ENCODE results near the gene EPHB3. TPM values are rescaled to one million over a fixed set of nuclear protein-coding genes. Genes with fewer than 3 reads are reported as not detected.

Gene EPHB3
- total RNA-seq, 1 donor from 2014 or later = 0.05 TPM

DNA sequence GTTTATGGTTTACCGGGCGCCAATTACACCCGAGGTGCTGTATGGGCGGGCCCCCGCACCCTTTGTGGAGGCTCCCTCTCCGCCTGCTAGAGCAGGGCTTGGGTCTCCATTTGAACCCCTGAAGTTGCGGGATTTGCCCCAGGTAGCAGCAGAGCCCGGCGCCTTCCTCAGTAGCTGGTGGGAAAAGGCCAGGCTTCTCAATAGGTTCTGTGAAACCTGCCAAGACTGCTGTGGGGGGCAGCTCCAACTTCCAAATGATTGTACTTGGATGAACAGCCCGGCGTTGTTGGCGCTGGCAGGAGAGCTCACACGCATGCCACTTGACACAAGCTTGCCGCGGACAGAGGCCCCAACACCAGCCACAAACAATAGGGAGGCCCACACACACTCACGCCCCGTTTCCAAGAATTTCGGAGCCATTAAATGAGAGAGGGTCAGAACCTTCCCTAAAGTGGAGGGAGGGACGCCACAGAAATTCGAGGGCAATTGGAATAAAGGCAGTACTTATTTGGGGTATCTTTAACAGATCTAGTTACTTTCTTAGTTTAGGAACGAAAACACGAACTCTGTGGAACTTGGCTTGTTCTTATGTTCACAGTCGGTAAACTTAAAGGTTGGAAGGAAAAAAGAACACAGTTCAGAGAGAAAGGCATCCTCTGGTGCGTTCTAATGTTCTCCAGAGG is 1.4 kb downstream of the EPHB3 start:
- intact Hi-C loops (cut with micrococcal nuclease) = no loop called here

DNA sequence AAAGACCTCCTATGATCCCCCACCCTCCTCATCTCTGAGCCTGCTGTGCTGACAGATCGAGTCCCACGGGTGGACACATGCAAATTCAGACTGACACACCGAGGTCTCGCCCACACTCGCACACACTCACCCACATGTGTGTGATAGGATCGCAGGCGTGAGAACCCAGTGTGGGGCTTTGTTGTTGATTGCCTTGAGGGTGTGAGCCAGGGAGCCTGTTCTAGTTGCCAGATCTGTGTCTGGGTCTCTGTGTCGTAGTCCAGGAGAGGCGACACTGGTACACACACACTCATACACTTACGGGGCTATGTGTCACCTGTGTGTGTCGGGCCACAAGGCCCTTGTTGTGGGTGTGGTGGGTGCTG is 2.0 kb downstream of the EPHB3 start:
- intact Hi-C loops (cut with micrococcal nuclease) = no loop called here

DNA sequence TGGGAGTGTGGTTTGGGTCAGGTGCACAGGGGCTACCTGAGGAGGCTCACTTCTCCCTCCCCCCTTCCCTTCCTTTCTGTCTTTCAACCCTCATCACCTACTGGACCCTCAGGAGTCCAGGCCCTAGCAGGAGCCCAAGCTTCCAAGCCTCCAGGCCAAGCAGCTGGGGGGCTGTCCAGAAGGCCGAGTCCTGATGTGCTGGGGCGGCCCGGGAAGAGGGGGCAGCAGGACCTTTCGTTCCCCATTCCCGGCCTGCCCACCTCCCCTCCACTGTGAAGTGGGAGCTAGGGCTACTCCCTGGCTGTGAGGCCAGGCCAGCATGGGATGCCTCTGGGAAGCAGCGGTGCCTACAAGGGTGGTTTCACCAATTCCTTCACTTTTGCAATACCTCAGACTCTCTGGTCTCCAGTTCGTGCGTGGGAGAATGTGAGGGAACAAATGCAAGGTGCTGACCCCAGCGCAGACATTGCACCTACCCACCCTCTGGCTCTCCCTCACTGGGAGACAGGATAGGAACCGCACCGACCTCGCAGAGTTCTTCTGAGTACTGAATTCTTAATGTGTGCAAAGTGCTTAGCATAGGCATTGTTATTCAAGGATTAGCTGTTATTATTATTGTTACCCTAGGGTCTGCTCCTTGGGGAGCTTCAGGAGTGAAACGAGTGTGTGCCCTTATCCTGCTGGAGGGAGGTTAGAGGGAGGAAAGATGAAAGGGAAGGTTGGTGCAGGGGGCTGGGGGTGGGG is 2.5 kb downstream of the EPHB3 start:
- intact Hi-C loops (cut with micrococcal nuclease) = no loop called here

DNA sequence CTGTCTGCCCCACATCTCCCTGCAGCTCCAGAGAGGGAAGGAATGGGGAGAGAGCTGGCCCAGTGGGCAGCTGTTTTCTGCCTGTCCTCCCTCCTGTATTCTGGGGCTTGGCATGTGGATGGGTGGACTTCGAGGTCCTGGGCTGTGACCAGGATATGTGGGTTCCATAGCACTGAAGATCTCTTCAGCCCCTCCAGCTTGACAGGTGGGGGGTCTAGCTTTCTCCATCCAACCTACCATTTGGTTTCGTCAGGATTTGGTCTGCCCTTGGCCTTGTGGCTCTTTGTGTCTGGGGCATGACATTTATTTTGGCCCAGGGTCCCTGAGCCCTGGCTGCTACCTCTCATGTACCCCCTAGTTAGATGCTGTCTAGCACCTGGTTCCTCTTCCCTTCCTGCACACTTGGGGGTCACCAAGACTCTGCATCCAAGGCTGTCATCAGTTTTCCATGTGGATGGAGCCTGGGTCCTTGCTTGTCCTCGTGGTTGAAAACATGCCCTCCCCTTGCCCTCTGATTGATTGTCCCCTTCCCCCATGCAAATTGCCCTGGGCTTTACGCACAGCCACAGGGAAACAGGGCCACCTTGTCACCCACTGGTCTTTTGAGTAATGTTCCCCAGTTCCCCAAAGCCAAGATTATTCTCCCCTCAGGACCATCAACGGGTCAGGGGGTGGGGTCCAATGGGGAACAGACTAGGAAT is 3.2 kb downstream of the EPHB3 start:
- intact Hi-C loops (cut with micrococcal nuclease) = no loop called here

DNA sequence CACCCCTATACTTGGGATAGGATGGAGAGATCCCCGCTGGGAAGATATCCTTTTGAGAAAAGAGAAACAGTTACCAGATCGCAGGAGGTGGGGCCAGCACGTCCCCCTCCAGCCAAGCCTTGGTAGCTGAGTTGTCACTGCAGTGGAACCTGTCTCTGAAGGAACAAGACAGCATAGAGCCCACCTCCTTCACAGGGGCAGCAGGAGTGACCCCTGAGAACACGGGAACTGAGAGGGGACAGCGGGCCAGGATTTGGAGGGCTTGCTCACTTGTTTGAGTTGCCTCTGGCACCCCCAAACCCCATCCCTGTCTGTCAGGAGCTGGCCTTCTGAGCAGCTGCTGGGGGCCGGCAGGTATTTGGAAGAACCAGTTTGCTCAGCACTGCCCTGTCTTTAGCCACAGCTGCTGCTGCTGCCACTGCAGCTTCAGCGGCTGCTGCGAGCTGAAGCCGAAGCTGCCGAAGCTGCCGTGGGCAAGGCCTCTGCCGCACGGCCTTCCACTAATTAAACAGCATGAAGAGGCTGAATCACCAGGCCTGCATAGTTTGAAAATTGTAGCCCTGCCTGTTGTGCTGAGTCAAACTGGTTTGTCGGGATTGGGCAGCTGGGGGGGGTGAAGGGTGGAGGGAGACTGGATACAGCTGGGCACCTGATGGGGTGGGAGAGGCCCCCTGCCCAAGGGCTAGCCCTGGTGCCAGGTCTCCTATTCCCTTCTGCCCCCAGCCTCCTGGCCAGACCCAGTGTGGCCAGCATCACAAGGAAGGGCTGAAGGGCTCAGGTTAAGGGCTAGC is 4.0 kb downstream of the EPHB3 start:
- intact Hi-C loops (cut with micrococcal nuclease) = no loop called here

DNA sequence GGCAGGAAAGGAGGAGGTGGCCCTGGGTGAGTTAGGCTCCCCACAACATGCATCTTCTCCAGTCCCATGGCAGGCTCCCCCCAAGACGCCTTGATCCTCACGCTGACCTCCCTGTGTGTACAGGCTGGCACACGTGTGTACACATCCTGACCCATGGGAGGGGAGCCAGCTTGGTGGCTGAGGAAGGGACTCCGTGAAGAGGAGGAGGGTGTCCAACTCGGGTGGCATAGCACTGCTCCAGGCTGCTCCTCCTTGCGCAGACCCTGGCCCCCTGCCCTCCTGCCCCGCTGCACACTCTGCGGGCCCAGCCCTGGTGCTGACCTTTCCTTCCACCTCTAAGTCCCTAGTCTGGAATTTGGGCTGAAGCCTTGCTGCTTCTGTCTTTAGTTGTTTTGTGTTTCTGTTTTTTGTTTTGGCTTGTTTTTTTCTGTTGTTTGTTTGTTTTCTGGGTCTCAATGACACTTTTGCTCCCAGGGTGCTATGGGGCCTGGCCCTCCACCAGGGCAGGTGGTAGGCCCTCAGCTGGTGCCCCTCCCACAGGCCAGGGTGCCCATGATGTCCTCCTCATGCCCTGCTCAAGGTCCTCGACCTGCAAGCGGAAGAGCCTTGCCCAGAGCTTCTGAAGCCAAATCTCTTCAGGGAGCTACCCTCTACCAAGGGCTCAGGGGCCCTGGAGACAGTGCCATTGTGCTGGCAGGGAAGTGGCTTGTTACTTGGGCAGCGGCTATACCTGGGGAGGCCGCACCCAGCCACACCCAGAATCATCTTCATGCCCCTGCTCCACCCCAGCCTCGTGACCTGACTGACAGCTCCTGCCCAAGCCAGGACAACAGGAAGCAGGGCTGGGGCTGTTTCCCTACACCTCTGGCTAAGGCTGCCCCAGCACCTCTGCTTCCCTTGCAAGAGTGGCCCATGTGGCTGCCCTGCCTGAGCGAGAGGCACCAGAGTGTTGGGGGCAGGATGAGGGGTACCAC is 5.1 kb downstream of the EPHB3 start:
- intact Hi-C loops (cut with micrococcal nuclease) = no loop called here

DNA sequence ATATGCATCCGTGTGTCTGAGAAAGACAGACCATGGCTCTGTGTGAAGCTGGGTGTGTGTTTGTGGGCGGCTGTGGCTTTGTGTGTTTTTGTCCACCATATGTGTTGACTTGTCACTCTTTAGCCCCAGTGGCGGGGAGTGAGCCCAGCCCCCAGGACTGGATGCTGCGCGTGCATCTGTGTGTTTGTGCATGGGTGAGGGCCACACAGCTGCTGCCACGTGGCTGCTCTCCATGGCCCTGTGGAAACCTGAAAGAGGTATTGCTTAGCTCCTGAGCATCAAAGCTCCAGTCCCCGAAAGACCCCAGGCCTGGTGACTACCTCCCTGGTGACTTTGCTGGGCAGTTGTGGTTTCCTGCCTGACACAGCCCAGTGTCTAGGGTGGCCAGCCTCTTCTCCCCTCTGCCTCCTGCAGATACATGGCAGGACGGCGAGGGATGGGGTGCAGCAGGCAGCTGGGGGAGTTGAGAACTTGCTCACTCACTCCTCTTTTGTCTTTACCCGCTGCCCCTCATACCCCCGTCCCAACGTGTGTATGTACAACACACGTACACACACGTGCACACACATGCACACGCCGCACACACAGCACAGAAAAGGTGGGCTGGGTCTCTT is 6.5 kb downstream of the EPHB3 start:
- intact Hi-C loops (cut with micrococcal nuclease) = no loop called here

DNA sequence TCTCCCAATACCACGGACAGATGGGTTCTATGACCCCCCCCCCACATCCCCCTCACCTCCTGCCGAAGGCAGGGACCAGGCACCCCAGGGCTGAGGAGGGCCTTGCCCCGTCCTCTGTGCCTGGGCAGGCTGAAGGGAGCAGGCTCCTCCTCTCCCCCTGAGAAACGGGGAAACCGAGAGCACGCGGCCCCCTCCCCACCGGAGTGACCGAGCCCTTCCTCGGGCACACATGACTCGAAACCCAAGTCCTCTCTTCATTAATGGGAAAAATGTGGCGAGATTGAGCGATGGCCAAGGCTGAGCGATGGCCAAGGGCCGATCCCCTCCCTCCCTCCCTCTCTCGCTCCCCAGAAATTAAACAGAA is 7.0 kb downstream of the EPHB3 start:
- intact Hi-C loops (cut with micrococcal nuclease) = no loop called here

DNA sequence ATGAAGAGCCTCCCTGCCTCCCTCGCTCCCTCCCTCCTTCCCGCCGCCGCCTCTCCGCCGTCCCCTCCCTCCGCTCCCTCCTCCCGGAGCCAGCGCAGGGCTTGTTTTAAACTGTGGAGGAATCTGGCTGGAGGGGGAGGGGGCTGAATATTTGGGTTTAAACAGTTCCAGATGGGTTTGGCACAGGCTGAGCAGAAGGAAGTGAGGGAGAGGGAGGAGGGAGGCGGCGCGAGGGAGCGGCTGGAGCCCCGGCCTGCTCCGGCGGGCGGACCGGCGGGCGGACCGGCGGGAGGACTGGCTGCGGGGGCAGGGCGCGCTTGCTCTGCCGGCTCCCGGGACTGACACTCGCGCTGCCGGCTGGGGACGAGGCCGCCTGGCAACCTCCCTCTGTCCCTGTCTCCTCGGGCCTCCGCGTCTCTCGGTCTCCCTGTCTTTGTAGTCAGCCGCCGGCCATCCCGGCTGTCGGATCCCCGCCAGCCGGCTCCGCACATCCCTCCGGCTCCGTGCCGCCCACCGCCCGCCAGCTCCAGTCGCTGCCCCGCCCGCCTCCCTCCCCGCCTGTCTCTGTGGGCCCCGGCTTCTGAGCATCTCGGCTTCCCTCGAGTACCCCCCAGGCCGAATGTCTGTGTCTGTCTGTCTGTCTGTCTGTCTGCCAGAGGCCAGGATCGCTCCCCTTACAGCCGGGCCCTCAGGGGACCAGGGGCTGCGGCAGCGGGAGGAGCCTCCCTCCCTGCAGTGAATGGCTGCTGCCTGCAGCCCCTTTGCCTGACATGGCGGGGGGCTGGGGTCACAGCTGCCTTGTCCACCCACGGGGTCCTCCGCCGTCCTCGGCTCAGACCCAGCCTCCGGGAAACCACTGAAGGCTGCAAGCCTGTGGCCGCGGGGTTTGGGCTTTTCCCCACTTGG is 7.6 kb downstream of the EPHB3 start:
- intact Hi-C loops (cut with micrococcal nuclease) = no loop called here

DNA sequence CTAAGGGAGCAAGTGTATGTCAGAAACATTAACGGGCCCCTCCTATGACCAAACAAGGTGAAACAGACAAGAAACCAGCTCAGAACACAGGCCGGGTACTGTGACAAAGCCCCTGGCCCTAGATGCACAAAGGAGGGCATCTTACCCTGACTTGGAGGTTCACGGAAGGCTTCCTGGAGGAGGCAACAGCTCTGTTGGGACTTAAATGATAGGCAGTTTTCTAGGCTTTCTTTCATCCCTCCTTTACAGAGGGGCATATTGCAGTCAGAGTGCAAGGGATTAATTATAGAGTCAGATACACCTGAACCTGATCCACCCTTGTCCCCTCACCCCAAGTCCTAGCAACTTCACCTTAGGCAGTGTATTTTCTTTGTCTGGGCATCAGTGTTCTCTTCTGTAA is 8.4 kb downstream of the EPHB3 start:
- intact Hi-C loops (cut with micrococcal nuclease) = no loop called here

DNA sequence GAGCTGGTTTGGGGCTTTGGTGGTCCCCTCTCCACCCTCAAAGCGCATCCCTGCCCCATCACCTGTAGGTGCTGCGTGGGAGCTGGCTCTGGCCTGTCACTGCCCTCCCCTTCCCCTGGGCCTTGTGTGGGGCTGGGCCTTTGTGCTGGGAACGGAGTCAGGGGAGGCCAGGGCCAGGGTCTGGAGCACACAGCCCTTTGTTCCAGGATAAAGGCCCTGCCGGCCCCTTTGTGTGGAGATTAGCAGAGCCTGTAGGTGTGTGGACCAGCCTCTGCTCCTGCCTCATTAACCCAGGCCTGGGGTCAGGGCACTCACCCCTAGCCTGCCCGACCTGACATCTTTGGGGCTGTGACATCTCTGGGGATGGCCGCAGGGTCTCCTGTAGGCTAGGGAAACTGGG is 8.9 kb downstream of the EPHB3 start:
- intact Hi-C loops (cut with micrococcal nuclease) = no loop called here

DNA sequence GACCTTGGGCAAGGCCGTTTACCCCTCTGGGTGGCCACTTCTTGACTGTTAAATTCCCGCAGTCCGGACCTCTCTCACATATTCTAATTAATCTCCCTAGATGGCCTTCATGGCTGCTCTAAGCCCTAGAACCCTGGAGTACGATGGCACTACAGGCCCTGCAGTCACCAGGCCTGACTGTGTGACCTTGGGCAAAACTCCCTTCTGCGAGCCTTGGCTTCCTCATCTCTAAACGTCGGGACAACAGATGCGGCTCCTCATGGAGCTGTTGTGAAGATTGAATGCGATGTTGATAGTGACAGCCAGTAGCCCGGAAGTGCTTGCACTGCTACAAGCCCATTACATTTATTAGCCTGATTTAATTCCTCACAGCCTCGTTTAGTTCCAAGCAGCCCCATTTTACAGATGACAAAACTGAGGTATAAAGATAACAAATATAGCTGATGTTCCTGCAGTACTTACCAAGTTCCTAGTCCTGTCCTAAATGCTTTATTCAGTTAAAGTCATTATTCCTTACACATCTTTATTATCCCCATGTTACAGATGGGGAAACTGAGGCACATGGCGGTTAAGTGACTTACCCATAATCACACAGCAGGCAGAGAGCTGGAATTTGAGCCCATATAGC is 10.3 kb downstream of the EPHB3 start:
- intact Hi-C loops (cut with micrococcal nuclease) = no loop called here

DNA sequence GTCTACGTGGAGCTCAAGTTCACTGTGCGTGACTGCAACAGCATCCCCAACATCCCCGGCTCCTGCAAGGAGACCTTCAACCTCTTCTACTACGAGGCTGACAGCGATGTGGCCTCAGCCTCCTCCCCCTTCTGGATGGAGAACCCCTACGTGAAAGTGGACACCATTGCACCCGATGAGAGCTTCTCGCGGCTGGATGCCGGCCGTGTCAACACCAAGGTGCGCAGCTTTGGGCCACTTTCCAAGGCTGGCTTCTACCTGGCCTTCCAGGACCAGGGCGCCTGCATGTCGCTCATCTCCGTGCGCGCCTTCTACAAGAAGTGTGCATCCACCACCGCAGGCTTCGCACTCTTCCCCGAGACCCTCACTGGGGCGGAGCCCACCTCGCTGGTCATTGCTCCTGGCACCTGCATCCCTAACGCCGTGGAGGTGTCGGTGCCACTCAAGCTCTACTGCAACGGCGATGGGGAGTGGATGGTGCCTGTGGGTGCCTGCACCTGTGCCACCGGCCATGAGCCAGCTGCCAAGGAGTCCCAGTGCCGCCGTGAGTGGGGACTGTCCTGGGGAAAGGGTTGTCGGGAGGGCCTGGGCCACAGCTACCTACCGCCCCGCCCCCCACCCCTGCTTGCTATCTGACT is 11.2 kb downstream of the EPHB3 start:
- intact Hi-C loops (cut with micrococcal nuclease) = no loop called here

DNA sequence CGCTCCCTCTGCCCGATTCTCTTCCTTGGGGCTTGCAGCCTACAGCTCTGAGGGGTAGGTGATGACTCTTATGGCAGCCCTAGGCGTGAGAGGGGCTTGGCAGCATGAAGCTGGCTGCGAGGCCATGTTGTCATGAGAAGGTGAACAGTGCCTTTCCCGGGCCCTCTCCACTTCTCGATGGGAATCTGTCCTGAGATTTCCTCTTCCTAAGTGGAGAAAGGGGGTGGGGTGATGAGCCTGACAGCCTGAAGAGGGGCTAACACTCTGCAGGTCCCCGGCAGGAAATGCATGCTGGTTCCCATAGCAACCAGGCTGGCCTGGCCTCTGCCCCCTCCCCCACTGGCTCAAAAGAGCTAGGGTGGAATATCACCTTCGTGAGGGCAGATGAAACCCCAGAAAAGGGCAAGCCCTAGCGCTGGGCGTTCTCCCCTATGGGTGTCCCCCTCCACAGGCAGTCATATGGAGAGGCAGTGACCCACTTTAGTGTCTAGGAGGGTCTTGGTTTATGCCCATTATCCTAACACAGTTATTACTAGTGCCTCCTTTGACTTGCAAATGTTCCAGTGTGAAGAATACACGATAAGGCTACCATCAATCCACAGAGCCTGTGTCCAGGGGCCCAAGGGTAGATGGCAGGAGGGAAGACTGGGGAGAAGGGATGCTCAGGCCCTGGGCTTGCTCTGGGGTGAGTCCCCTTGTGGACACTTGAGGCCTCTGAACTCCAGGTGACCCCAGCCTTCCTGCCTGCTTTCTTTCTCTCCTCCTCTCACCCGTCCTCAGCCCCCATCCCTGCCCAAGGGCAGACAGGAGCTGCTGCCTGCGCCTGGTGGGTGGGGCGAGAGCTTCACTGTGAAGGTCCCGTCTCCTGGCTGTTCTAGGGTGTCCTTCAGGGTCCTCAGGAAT is 13.2 kb downstream of the EPHB3 start:
- intact Hi-C loops (cut with micrococcal nuclease) = no loop called here

DNA sequence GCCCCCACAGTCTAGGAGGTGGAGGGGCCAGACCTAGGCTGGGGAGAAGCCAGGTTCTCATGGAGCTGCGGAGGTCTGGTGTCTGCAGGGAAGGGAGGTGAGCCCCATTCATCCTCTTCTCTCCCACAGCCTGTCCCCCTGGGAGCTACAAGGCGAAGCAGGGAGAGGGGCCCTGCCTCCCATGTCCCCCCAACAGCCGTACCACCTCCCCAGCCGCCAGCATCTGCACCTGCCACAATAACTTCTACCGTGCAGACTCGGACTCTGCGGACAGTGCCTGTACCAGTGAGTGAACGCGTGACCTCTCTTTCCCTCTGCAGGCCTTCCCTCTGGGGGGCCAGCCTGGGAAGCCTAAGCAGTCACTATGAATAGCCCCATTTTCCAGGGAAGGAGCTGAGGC is 14.1 kb downstream of the EPHB3 start:
- intact Hi-C loops (cut with micrococcal nuclease) = no loop called here

DNA sequence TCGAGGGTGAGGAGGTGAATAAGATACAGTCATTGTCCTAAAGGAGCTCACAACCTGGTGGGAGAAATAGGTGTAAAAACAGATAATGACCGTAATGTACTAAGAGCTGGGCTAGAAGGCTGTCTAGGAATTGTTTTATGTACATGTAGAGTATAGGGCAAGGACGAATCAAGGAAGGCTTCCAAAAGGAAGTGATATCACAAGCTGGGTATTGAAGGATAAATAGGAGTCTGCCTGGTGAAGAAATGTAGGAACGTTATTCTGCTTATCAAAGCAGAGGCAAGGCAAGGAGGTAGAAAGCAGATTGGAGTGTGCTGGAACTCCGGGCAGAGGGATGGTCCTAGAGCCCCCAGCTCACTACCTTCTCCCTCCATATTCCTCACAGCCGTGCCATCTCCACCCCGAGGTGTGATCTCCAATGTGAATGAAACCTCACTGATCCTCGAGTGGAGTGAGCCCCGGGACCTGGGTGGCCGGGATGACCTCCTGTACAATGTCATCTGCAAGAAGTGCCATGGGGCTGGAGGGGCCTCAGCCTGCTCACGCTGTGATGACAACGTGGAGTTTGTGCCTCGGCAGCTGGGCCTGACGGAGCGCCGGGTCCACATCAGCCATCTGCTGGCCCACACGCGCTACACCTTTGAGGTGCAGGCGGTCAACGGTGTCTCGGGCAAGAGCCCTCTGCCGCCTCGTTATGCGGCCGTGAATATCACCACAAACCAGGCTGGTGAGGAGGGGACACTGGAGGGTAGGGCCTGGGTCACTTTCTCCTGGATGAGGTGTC is 15.1 kb downstream of the EPHB3 start:
- intact Hi-C loops (cut with micrococcal nuclease) = no loop called here
